ENCODE measurements around the gene RAD50.

DNA sequence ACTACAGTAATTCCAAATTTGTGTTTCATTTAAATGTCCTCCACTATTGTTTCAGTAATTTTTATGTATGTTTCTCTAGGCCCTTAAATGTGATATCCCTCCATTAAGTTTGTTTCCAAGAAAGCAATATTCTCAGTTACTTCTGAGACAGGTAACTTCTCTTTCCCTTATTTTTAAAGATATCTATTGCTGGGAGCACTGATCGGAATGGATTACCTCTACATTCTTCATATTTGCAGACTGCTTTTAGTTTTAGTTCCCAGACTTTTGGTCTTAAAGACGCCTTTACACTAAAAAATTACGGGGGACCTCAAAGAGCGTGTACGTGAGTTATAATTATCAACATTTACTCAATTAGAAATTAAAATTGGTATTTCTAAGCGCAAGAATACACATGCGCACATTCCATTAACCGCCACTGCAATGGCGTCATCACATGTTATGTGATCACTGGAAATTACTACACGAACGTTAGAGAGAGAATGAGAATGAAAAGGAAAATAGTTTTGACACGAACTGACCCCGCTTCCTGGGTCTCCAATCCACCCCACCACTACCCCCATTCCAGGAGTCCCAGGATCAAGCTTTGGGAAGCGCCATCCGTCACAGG, 519 bp upstream of the RAD50 start:
- TF ChIP-seq, protein P1, sequence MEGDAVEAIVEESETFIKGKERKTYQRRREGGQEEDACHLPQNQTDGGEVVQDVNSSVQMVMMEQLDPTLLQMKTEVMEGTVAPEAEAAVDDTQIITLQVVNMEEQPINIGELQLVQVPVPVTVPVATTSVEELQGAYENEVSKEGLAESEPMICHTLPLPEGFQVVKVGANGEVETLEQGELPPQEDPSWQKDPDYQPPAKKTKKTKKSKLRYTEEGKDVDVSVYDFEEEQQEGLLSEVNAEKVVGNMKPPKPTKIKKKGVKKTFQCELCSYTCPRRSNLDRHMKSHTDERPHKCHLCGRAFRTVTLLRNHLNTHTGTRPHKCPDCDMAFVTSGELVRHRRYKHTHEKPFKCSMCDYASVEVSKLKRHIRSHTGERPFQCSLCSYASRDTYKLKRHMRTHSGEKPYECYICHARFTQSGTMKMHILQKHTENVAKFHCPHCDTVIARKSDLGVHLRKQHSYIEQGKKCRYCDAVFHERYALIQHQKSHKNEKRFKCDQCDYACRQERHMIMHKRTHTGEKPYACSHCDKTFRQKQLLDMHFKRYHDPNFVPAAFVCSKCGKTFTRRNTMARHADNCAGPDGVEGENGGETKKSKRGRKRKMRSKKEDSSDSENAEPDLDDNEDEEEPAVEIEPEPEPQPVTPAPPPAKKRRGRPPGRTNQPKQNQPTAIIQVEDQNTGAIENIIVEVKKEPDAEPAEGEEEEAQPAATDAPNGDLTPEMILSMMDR (IDR thresholded peaks at IDR 0.05) = peak in 1 of 6 experiments; percentile 7
- TF ChIP-seq POLR2A (IDR thresholded peaks at IDR 0.05) = no peak

Data from adrenal gland (tissue), 5 donors.